Mucosa of descending colon (tissue), 3 donors: Measurements from ENCODE around the gene UNC13B. TPM values are rescaled to one million over a fixed set of nuclear protein-coding genes. Genes with fewer than 3 reads are reported as not detected.

Source experiments
- ATAC-seq: fragments of 200-7000 bp; cut with Tn5 transposase; one replicate; pipeline ENCODE4 v1.9.1; 2020; ENCODE audit warnings: mild to moderate bottlenecking, moderate library complexity
- DNase-seq, 3 donors: peaks; one replicate each; pipeline ENCODE4 v3.0.0-alpha.2; 2020
- H3K36me3 ChIP-seq: fragments of 200-600 bp; one replicate; pipeline ENCODE4 v1.8.0; 2021; ENCODE audit warnings: low read depth, mild to moderate bottlenecking
- H3K4me1 ChIP-seq: fragments of 200-600 bp; one replicate; pipeline ENCODE4 v1.8.0; 2021; ENCODE audit warnings: low read depth, mild to moderate bottlenecking
- H3K4me3 ChIP-seq: fragments of 200-600 bp; one replicate; pipeline ENCODE4 v1.8.0; 2021; ENCODE audit warnings: mild to moderate bottlenecking
- H3K9me3 ChIP-seq: fragments of 200-600 bp; one replicate; pipeline ENCODE4 v1.8.0; 2021; ENCODE audit warnings: mild to moderate bottlenecking
- intact Hi-C, 2 donors: fragments of 100-400 bp; cut with DNase I in 1 of 2; cut with micrococcal nuclease in 1 of 2; formaldehyde crosslinking; loops; one replicate each; pipeline versions ENCODE4 v1.11.0 to v1.11.1; 2022; cut with DNase I, micrococcal nuclease
- total RNA-seq, 3 donors: library from RNA; stranded (reverse); fragmentation: NEBNext Ultra II Directional in 2 of 3; extraction: Animal tissue kit (Norgen Biotek cat#: 25700) in 2 of 3; gene quantifications; one replicate each; pipeline versions ENCODE4 v1.2.1 to v1.2.4, GENCODE V29; 2021 to 2023
- TF ChIP-seq, protein P1 (sequence below): fragments of 200-600 bp; IDR thresholded peaks from one replicate; pipeline ENCODE4 v1.8.0; 2022; ENCODE audit warnings: antibody characterized with exemption, mild to moderate bottlenecking
- donor health status: DM: no; HTN: no; CAD: no; lungs with moderate emphysema.
- donor health status: DM: no; HTN: no; CAD: no.
- donor health status: DM: no; HTN: yes; CAD: no.

The UNC13B gene
- total RNA-seq, 3 donors from 2014 or later, result 42.9 to 68.2 (median 50.9) TPM

DNA sequence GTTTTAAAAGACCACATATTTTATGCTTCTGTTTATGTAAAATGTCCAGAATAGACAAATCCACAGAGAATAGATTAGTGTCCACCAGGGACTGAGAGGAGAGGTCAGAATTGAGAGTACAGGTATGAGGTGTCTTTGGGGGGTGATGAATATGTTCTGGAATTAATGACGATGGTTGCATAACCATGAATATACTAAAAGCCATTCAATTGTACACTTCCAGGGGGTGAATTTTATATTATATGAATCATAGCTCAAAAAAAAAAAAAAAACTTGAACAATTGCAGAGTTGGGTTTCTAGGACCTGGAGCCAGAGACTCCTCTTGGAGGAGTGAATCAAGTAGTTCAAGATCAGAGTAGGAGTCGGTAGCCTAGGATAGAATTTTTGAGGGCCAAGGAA is 270.3 kb downstream of the UNC13B start:
- intact Hi-C loops, result no loop called here
- H3K4me3 ChIP-seq, result no peak overlapping the region
- TF ChIP-seq, protein P1, sequence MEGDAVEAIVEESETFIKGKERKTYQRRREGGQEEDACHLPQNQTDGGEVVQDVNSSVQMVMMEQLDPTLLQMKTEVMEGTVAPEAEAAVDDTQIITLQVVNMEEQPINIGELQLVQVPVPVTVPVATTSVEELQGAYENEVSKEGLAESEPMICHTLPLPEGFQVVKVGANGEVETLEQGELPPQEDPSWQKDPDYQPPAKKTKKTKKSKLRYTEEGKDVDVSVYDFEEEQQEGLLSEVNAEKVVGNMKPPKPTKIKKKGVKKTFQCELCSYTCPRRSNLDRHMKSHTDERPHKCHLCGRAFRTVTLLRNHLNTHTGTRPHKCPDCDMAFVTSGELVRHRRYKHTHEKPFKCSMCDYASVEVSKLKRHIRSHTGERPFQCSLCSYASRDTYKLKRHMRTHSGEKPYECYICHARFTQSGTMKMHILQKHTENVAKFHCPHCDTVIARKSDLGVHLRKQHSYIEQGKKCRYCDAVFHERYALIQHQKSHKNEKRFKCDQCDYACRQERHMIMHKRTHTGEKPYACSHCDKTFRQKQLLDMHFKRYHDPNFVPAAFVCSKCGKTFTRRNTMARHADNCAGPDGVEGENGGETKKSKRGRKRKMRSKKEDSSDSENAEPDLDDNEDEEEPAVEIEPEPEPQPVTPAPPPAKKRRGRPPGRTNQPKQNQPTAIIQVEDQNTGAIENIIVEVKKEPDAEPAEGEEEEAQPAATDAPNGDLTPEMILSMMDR, result no peak
- no peaks in the 10 kb centered on the region for H3K4me1 ChIP-seq
- ATAC-seq, result no peak
- DNase-seq, result no peak
- H3K36me3 ChIP-seq, result no peaks in the 10 kb centered on the region
- H3K9me3 ChIP-seq, result no peaks in the 10 kb centered on the region

DNA sequence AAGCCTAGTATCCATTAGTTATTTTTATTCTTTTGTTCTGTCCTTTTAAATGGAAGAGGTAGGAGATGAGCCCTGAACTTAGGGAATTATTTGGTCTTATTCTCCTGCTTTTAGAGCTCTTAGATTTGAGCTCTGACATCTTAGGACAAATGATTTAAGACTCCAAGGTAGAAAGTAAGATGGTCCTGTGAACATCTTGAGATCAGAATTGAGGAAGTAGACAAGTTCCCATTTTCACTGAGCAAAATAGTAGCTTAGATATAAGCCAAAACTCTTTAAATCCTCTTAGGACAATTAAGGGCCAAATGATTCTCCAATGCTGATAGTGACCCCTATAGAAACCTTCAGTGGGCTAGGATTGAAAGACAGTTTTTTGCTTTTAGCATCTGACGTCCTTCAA is 275.1 kb downstream of the UNC13B start:
- no peaks in the 10 kb centered on the region for H3K36me3 ChIP-seq
- TF ChIP-seq, protein P1, result no peak
- H3K4me3 ChIP-seq, result no peak overlapping the region
- no peak for DNase-seq
- no peaks in the 10 kb centered on the region for H3K4me1 ChIP-seq
- H3K9me3 ChIP-seq, result no peaks in the 10 kb centered on the region
- intact Hi-C loops, result no loop called here
- ATAC-seq, result no peak

DNA sequence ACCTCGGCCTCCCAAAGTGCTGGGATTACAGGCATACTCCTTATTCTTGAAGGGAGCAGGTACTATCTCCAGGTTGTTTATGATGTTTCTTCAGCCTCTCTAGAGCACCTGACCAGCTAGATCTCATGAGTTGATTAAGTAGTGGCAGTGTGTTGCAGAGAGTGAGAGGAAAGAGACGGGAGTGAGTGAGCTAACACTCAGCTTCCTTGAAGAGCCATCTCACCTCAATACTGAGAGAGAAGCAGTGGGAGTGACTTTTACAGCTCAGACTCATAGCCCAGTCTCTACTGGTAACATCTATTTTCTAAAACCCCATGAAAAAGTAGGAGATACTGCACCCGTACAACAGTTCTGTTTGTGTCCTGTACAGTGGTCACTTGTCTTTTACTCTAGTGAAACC is 284.2 kb downstream of the UNC13B start:
- no peaks in the 10 kb centered on the region for H3K4me1 ChIP-seq
- no peak for DNase-seq
- H3K36me3 ChIP-seq, result no peaks in the 10 kb centered on the region
- H3K9me3 ChIP-seq, result no peaks in the 10 kb centered on the region
- no peak for ATAC-seq
- intact Hi-C loops, result no loop called here
- TF ChIP-seq, protein P1, result no peak
- no peak overlapping the region for H3K4me3 ChIP-seq

DNA sequence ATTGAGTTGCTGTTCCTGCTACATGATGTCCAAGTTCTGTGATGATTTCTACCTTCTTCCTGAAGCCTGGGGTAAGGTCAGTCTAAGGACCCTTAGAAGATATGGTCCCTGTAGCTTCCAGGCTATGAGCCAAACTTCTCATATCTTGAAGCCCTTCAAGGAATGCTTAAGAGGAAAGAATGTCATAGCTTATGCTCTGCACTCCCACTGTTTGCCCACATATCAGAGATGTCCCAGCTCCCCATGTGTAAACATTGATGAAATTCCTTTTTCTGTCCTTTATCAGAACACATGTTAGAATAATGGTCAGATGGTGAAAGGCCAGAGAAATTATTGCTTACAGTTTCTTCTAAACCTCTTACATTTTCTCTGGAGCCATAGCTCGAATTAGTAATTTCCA is 286.7 kb downstream of the UNC13B start:
- TF ChIP-seq, protein P1, result no peak
- Histone ChIP-seq H3K9me3 (no peaks in the 10 kb centered on the region), H3K4me1 (no peaks in the 10 kb centered on the region), H3K36me3 (no peaks in the 10 kb centered on the region), H3K4me3 (no peak overlapping the region)
- DNase-seq (no peak), ATAC-seq (no peak)
- intact Hi-C loops, result no loop called here

DNA sequence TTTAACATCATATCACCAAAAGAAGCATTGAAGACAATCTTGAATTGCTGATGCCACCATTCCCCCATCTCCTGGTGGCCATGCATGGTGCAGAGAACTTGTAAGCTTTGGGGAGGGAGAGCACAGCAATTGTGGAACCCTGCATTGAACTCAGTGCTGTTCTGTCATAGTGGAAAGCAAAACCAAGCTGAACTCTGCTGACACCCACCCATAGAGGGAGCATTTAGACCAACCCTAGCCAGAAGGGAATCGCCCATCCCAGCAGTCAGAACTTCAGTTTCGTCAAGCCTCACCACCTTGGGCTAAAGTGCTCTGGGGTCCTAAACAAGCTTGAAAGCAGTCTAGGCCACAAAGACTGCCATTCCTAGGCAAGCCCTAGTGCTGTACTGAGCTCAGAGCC is 290.7 kb downstream of the UNC13B start:
- H3K36me3 ChIP-seq, result no peaks in the 10 kb centered on the region
- ATAC-seq (no peak), DNase-seq (no peak)
- no peak overlapping the region for H3K4me3 ChIP-seq
- intact Hi-C loops, result no loop called here
- no peaks in the 10 kb centered on the region for H3K9me3 ChIP-seq
- H3K4me1 ChIP-seq, result no peaks in the 10 kb centered on the region
- TF ChIP-seq, protein P1, result no peak

DNA sequence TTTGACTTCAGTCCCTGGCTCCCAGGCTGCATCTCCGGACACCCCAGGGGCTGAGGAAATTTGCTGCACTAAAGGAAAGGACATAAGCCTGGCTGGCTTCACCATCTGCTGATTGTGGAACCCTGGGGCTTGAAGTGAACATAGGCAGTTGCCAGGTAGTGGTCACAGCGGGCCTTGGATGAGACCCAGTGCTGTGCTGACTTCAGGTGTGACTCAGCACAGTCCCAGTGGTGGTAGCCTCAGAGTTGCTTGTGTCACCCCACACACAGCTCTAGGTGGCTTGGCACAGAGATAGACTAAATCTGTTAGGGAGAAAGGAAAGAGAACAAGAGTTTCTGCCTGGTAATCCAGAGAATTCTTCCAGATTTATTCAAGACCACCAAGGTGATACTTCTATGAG is 292.0 kb downstream of the UNC13B start:
- no peak for ATAC-seq

More for the DNA sequence above, 292.0 kb downstream of the UNC13B start:
- intact Hi-C loops, result no loop called here
- H3K36me3 ChIP-seq, result no peaks in the 10 kb centered on the region
- H3K9me3 ChIP-seq, result no peaks in the 10 kb centered on the region
- no peaks in the 10 kb centered on the region for H3K4me1 ChIP-seq
- TF ChIP-seq, protein P1, result no peak
- no peak overlapping the region for H3K4me3 ChIP-seq
- DNase-seq, result no peak
